ENCODE measurements around the gene HLA-DRA. TPM values are rescaled to one million over a fixed set of nuclear protein-coding genes. Genes with fewer than 3 reads are reported as not detected.

HLA-DRA gene
- polyA plus RNA-seq, 1 of the 3 experiments (the other 2 are of a cell fraction) = 0.10 TPM

DNA sequence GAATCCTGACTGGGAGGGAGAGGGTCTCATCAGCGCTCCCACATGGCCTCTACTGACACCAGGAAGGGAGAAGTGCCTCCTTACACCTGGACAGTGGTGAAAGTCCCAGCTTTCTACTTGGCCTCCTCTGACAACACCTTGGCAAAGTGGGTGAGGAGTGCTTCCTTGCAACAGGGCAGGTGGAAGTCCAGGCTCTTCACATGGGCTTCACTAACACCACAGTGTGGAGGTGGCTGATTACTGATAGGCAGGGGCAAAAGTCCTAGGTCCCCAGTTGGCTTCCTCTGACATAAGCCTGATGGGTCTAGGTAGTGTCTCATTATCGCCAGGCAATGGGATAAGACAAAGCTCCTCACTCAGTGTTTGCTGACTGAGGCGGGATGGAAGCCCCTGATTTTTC, 9.5 kb upstream of the HLA-DRA start:
- Histone ChIP-seq H3K79me2 (ENCODE audit: insufficient read depth) (no peaks in the 10 kb centered on the region), H3F3A (replicated peaks; ENCODE audit: insufficient read depth) (no peaks in the 10 kb centered on the region), H3K4me1 (ENCODE audit: control insufficient read depth in 1 of 2, insufficient read depth in 2 of 2, low read depth in 1 of 2, low read length in 1 of 2) (no peaks in the 10 kb centered on the region), H3K4me3 (ENCODE audit: low read depth in 2 of 2, low read length in 1 of 2) (no peak overlapping the region), H3K9ac (no peak overlapping the region), H3K4me2 (no peak overlapping the region), H3K27me3 (ENCODE audit: insufficient read depth) (no peaks in the 10 kb centered on the region), H3K9me3 (no peaks in the 10 kb centered on the region), H3K9me2 (no peaks in the 10 kb centered on the region; the same call in 1 of the 2 replicates), H4K20me1 (ENCODE audit: insufficient read depth) (no peaks in the 10 kb centered on the region), H2AFZ (ENCODE audit: low read depth) (no peak overlapping the region), H3K36me3 (replicated peaks in 1 of 2; ENCODE audit: control insufficient read depth in 1 of 2, insufficient read depth in 2 of 2, low read length in 1 of 2) (no peaks in the 10 kb centered on the region), H3K27ac (ENCODE audit: low read depth in 2 of 2, low read length in 1 of 2) (no peak overlapping the region)
- ChIA-PET CTCF (interaction anchor here (0.6 to 1.2 kb wide), 3 partner anchors 15 to 438 kb away, joined by 3 to 5 read pairs (median 4); no protein-coding TSS in a partner anchor), POLR2A (no interaction called here)
- TF ChIP-seq TCF12 (IDR thresholded peaks at IDR 0.05) (no peak), RAD21 (IDR thresholded peaks at IDR 0.05; ENCODE audit: low read length) (no peak), RCOR1 (IDR thresholded peaks at IDR 0.05; ENCODE audit: low read length) (no peak), GATA2 (CRISPR knock-in tag; IDR thresholded peaks at IDR 0.05) (no peak), RFX5 (IDR thresholded peaks at IDR 0.05; ENCODE audit: low read length) (no peak), EZH2phosphoT487 (IDR thresholded peaks at IDR 0.05; ENCODE audit: borderline replicate concordance, low read depth) (no peak), RXRA (IDR thresholded peaks at IDR 0.05; ENCODE audit: borderline replicate concordance, low read depth) (no peak), POLR2AphosphoS5 (IDR thresholded peaks at IDR 0.05; ENCODE audit: low read depth, low read length) (no peak), FOXM1 (IDR thresholded peaks at IDR 0.05; ENCODE audit: low read depth) (no peak), ELF1 (IDR thresholded peaks at IDR 0.05) (no peak)
- TF ChIP-seq, protein P1, sequence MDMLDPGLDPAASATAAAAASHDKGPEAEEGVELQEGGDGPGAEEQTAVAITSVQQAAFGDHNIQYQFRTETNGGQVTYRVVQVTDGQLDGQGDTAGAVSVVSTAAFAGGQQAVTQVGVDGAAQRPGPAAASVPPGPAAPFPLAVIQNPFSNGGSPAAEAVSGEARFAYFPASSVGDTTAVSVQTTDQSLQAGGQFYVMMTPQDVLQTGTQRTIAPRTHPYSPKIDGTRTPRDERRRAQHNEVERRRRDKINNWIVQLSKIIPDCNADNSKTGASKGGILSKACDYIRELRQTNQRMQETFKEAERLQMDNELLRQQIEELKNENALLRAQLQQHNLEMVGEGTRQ (IDR thresholded peaks at IDR 0.05; ENCODE audit: borderline replicate concordance, low read depth, low read length) = no peak
- TF ChIP-seq, protein P2, sequence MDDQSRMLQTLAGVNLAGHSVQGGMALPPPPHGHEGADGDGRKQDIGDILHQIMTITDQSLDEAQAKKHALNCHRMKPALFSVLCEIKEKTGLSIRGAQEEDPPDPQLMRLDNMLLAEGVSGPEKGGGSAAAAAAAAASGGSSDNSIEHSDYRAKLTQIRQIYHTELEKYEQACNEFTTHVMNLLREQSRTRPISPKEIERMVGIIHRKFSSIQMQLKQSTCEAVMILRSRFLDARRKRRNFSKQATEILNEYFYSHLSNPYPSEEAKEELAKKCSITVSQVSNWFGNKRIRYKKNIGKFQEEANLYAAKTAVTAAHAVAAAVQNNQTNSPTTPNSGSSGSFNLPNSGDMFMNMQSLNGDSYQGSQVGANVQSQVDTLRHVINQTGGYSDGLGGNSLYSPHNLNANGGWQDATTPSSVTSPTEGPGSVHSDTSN (IDR thresholded peaks at IDR 0.05) = no peak
- TF ChIP-seq, protein P3, sequence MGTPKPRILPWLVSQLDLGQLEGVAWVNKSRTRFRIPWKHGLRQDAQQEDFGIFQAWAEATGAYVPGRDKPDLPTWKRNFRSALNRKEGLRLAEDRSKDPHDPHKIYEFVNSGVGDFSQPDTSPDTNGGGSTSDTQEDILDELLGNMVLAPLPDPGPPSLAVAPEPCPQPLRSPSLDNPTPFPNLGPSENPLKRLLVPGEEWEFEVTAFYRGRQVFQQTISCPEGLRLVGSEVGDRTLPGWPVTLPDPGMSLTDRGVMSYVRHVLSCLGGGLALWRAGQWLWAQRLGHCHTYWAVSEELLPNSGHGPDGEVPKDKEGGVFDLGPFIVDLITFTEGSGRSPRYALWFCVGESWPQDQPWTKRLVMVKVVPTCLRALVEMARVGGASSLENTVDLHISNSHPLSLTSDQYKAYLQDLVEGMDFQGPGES (IDR thresholded peaks at IDR 0.05; ENCODE audit: low read depth, low read length) = no peak
- TF ChIP-seq, protein P4, sequence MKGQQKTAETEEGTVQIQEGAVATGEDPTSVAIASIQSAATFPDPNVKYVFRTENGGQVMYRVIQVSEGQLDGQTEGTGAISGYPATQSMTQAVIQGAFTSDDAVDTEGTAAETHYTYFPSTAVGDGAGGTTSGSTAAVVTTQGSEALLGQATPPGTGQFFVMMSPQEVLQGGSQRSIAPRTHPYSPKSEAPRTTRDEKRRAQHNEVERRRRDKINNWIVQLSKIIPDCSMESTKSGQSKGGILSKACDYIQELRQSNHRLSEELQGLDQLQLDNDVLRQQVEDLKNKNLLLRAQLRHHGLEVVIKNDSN (IDR thresholded peaks at IDR 0.05; ENCODE audit: borderline replicate concordance, low read depth) = no peak
- TF ChIP-seq, protein P5, sequence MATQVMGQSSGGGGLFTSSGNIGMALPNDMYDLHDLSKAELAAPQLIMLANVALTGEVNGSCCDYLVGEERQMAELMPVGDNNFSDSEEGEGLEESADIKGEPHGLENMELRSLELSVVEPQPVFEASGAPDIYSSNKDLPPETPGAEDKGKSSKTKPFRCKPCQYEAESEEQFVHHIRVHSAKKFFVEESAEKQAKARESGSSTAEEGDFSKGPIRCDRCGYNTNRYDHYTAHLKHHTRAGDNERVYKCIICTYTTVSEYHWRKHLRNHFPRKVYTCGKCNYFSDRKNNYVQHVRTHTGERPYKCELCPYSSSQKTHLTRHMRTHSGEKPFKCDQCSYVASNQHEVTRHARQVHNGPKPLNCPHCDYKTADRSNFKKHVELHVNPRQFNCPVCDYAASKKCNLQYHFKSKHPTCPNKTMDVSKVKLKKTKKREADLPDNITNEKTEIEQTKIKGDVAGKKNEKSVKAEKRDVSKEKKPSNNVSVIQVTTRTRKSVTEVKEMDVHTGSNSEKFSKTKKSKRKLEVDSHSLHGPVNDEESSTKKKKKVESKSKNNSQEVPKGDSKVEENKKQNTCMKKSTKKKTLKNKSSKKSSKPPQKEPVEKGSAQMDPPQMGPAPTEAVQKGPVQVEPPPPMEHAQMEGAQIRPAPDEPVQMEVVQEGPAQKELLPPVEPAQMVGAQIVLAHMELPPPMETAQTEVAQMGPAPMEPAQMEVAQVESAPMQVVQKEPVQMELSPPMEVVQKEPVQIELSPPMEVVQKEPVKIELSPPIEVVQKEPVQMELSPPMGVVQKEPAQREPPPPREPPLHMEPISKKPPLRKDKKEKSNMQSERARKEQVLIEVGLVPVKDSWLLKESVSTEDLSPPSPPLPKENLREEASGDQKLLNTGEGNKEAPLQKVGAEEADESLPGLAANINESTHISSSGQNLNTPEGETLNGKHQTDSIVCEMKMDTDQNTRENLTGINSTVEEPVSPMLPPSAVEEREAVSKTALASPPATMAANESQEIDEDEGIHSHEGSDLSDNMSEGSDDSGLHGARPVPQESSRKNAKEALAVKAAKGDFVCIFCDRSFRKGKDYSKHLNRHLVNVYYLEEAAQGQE (IDR thresholded peaks at IDR 0.05; ENCODE audit: low read depth, low read length) = no peak
- 0% methylated on average over 2 of the region's 3 CpGs for WGBS (ENCODE audit: low lambda C conversion rate)
- no peak for DNase-seq

Measured in SK-N-SH (cell line).